OCI-LY7 (cell line): ENCODE results near the gene MPZL3. TPM values are rescaled to one million over a fixed set of nuclear protein-coding genes. Genes with fewer than 3 reads are reported as not detected.

ENCODE experiments used
- BruUV-seq: library from RNA; stranded (reverse); fragments of 400-500 nt; replicated peaks from 2 replicates; lab custom pipeline; 2021; lab: Mats Ljungman, UMichigan
- CTCF ChIA-PET: fragments of 300-600 bp; sonication (Branson Sonifier 250); formaldehyde crosslinking; loops from one replicate; lab custom pipeline; 2022; ENCODE audit warnings: antibody characterized with exemption; ENCODE audit not compliant: unreplicated experiment; lab: Charles Lee
- POLR2A ChIA-PET: fragments of 300-600 bp; sonication (Branson Sonifier 250); formaldehyde crosslinking; loops from one replicate; lab custom pipeline; 2022; ENCODE audit warnings: antibody characterized with exemption; lab: Charles Lee
- DNase-seq: peaks from one replicate; pipeline ENCODE4 v3.0.0-alpha.2; 2015; ENCODE audit warnings: low spot score
- H2AFZ ChIP-seq: fragments of 200-600 bp; sonication (generic), shearing (Covaris generic); 2 replicates; pipeline ENCODE4 v1.6.1; 2014; ENCODE audit warnings: mild to moderate bottlenecking, antibody characterized with exemption, low read length, moderate library complexity
- H3K27ac ChIP-seq: fragments of 200-600 bp; sonication (generic); 2 replicates; pipeline ENCODE4 v1.5.1; 2014; ENCODE audit warnings: mixed run types, low read depth, mild to moderate bottlenecking, moderate library complexity, low read length, inconsistent platforms; ENCODE audit not compliant: poor library complexity, severe bottlenecking
- H3K36me3 ChIP-seq: fragments of 200-600 bp; sonication (generic); 2 replicates; pipeline ENCODE4 v1.6.1; 2014; ENCODE audit warnings: mild to moderate bottlenecking, antibody characterized with exemption, low read length, moderate library complexity, mixed read lengths; ENCODE audit not compliant: insufficient read depth
- H3K4me1 ChIP-seq: fragments of 200-600 bp; sonication (generic); 2 replicates; pipeline ENCODE4 v1.5.1; 2014; ENCODE audit warnings: mild to moderate bottlenecking, low read length; ENCODE audit not compliant: insufficient read depth, poor library complexity, severe bottlenecking
- H3K4me2 ChIP-seq: fragments of 200-600 bp; sonication (generic); 2 replicates; pipeline ENCODE4 v1.6.1; 2014; ENCODE audit warnings: mild to moderate bottlenecking, low read length
- H3K4me3 ChIP-seq: fragments of 200-600 bp; sonication (generic); 2 replicates; pipeline ENCODE4 v1.5.1; 2014; ENCODE audit warnings: mild to moderate bottlenecking, low read depth, low read length; ENCODE audit not compliant: poor library complexity, severe bottlenecking
- H3K79me2 ChIP-seq: fragments of 200-600 bp; sonication (generic); 2 replicates; pipeline ENCODE4 v1.6.1; 2016; ENCODE audit warnings: low read depth, mild to moderate bottlenecking, low read length, moderate library complexity, mixed read lengths; ENCODE audit not compliant: insufficient read depth
- H3K9me2 ChIP-seq: fragments of 200-600 bp; sonication (generic); 2 replicates; pipeline ENCODE4 v1.6.1; 2016; ENCODE audit warnings: mild to moderate bottlenecking, low read length, mixed read lengths; ENCODE audit not compliant: insufficient read depth
- H3K9me3 ChIP-seq: fragments of 200-600 bp; sonication (generic); 2 replicates; pipeline ENCODE4 v1.6.1; 2014; ENCODE audit warnings: mild to moderate bottlenecking, mixed run types, low read length, mixed read lengths
- H4K20me1 ChIP-seq: fragments of 200-600 bp; sonication (generic); 2 replicates; pipeline ENCODE4 v1.6.1; 2014; ENCODE audit warnings: mild to moderate bottlenecking, antibody characterized with exemption, low read length, moderate library complexity, mixed read lengths; ENCODE audit not compliant: insufficient read depth
- EZH2phosphoT487 ChIP-seq: fragments of 200-600 bp; sonication (generic); IDR thresholded peaks from 2 replicates; pipeline ENCODE4 v1.6.1; 2018; ENCODE audit warnings: low read depth, borderline replicate concordance, mild to moderate bottlenecking, mixed run types, antibody characterized with exemption, low read length, moderate library complexity, mixed read lengths
- intact Hi-C: fragments of 100-400 bp; cut with micrococcal nuclease; formaldehyde crosslinking; loops from one replicate; pipeline ENCODE4 v1.10.0; 2022; ENCODE audit not compliant: unreplicated experiment
- total RNA-seq, 2 experiments: library from RNA; depleted of rRNA in 1 of 2; stranded (reverse); fragments of >200 nt in 1 of 2; shearing (Covaris generic) in 1 of 2; gene quantifications; 2 replicates each; pipeline ENCODE4 v1.2.3, GENCODE V29; 2014 to 2022
- TF ChIP-seq, protein P1 (sequence below): fragments of 200-600 bp; sonication (generic); conservative IDR thresholded peaks from 2 replicates; pipeline ENCODE4 v1.5.1; 2014; ENCODE audit warnings: mild to moderate bottlenecking, antibody characterized with exemption, low read length, moderate library complexity, mixed read lengths

The MPZL3 gene
- total RNA-seq, 2 experiments from 2014 or later = 1.9 to 5.8 TPM

DNA sequence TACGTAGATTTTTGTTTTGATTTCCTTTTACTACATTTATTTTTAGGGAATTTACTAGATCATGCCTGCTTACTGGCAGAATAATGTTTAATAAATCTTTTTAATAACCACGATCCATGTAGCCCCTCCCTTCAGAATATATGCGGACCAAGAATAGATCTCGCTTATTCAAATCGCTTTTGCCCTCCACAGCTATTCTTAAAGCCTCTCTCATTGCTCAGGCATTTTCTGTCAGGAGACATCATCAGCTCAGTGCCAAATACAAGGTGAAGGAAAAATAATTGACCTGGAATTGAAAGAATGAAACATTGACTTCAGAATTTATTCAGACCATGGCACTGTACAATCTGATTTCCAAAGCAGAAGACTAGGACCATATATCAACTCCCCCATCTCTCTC is 17.3 kb downstream of the MPZL3 start:
- H3K79me2 ChIP-seq = no peaks in the 10 kb centered on the region
- TF ChIP-seq EZH2phosphoT487 = no peak
- TF ChIP-seq, protein P1, sequence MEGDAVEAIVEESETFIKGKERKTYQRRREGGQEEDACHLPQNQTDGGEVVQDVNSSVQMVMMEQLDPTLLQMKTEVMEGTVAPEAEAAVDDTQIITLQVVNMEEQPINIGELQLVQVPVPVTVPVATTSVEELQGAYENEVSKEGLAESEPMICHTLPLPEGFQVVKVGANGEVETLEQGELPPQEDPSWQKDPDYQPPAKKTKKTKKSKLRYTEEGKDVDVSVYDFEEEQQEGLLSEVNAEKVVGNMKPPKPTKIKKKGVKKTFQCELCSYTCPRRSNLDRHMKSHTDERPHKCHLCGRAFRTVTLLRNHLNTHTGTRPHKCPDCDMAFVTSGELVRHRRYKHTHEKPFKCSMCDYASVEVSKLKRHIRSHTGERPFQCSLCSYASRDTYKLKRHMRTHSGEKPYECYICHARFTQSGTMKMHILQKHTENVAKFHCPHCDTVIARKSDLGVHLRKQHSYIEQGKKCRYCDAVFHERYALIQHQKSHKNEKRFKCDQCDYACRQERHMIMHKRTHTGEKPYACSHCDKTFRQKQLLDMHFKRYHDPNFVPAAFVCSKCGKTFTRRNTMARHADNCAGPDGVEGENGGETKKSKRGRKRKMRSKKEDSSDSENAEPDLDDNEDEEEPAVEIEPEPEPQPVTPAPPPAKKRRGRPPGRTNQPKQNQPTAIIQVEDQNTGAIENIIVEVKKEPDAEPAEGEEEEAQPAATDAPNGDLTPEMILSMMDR = no peak
- no peak overlapping the region for H3K4me3 ChIP-seq
- no peak overlapping the region for H3K27ac ChIP-seq
- H3K36me3 ChIP-seq = no peaks in the 10 kb centered on the region
- no TSS peak for BruUV-seq
- H2AFZ ChIP-seq = no peak overlapping the region
- no peaks in the 10 kb centered on the region for H3K9me2 ChIP-seq
- DNase-seq = no peak
- H3K9me3 ChIP-seq = no peaks in the 10 kb centered on the region
- intact Hi-C loops = no loop called here
- H3K4me1 ChIP-seq = no peaks in the 10 kb centered on the region
- ChIA-PET POLR2A (no interaction called here), CTCF (no interaction called here)
- no peak overlapping the region for H3K4me2 ChIP-seq
- H4K20me1 ChIP-seq = no peaks in the 10 kb centered on the region

DNA sequence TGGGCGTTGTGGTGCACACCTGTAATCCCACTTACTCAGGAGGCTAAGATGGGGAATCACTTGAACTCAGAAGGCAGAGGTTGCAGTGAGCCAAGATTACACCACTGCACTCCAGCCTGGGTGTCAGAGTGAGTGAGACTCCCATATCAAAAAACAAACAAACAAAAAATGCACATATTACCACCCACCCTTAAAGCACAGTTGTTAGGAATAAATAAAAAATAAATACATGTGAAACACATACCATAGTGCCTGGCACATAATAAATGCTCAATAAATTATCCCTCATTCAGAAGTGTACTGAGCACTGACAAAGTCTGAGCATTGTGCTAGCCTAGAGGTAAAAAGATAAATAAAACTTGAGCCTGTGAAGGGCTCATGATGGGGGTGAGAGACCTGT is 18.3 kb downstream of the MPZL3 start:
- Histone ChIP-seq H3K79me2 (no peaks in the 10 kb centered on the region), H3K27ac (no peak overlapping the region), H3K4me1 (no peaks in the 10 kb centered on the region), H3K9me2 (no peaks in the 10 kb centered on the region), H3K4me3 (no peak overlapping the region), H4K20me1 (no peaks in the 10 kb centered on the region), H3K36me3 (no peaks in the 10 kb centered on the region), H3K4me2 (no peak overlapping the region), H3K9me3 (no peaks in the 10 kb centered on the region), H2AFZ (no peak overlapping the region)
- DNase-seq = no peak
- TF ChIP-seq, protein P1 = no peak
- TF ChIP-seq EZH2phosphoT487 = no peak
- ChIA-PET POLR2A (no interaction called here), CTCF (no interaction called here)
- BruUV-seq = no TSS peak
- intact Hi-C loops = no loop called here

DNA sequence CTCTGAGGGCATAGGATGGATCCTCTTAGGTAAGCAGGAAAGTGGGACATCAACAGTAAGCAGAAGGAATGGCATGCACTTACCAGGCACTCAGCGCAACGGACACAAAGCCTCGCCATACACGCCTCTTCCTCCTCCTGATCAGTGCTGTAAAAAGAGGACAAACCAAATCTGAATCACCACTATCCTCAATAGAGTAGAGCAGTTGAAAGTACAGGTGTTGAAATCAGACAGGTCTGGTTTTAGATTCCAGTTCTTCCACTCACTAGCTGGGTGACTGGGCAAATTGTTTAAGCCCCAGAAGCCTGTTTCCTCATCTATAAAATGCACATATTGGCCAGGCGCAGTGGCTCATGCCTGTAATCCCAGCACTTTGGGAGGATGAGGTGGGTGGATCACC is 18.8 kb downstream of the MPZL3 start:
- H3K79me2 ChIP-seq = no peaks in the 10 kb centered on the region
- no peaks in the 10 kb centered on the region for H4K20me1 ChIP-seq
- no peak overlapping the region for H3K27ac ChIP-seq
- H3K9me3 ChIP-seq = no peaks in the 10 kb centered on the region
- H3K9me2 ChIP-seq = no peaks in the 10 kb centered on the region
- no TSS peak for BruUV-seq
- no peak overlapping the region for H3K4me3 ChIP-seq
- no peaks in the 10 kb centered on the region for H3K36me3 ChIP-seq
- peaks cover 3% of the 10 kb centered on the region for H3K4me1 ChIP-seq
- H3K4me2 ChIP-seq = no peak overlapping the region
- DNase-seq = no peak
- no peak overlapping the region for H2AFZ ChIP-seq
- intact Hi-C loops = no loop called here
- TF ChIP-seq EZH2phosphoT487 = no peak
- TF ChIP-seq, protein P1 = no peak
- CTCF ChIA-PET = no interaction called here
- POLR2A ChIA-PET = no interaction called here
